ENCODE results near the gene RPRD1A.
"Not testable (repeated sequence)": the region's sequence is repeated elsewhere in the genome, so short reads cannot be mapped to it uniquely, and the experiment has no call there.

RPRD1A gene

DNA sequence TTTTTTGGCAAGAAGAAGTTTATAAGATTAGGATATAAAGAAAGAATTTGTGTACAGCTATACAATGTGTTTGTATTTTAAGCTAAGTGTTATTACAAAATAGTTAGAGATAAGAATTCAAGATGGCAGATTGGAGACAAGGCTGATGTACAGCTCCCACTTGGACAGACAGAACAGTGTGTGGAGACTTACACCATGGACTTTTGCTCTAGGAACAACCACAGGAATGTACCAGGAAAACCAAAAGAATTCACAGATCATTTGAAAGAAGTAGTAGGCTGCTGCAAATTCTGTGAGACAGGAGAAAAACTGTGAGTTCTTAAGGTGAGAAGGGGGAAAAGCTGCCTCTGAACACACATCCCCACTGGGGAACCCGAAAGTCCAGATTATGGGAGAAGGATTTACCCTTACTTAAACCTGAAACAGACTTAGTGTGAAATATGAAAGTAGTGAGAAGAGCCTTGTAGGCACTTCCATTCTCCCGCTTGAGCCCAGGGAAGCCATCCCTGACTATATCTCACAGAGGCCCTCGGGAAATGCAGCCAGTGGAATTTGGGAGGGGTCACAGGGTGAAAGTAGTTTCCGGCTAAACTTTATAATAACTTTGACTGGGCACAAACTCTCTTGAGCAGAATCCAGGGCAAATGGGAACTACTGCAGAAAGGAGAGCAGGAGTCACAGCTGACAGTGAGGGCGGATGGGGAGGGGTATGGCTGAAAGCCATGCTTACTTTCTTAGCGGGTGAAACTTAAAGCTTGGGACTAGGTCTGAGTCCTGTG lies 11.6 kb upstream of the RPRD1A start:
- DNase-seq (ENCODE audit: low read depth), result no peak

DNA sequence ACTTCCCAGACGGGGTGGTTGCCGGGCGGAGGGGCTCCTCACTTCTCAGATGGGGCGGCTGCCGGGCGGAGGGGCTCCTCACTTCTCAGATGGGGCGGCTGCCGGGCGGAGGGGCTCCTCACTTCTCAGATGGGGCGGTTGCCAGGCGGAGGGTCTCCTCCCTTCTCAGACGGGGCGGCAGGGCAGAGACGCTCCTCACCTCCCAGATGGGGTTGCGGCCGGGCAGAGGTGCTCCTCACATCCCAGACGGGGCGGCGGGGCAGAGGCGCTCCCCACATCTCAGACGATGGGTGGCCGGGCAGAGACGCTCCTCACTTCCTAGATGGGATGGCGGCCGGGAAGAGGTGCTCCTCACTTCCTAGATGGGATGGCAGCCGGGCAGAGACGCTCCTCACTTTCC lies 10.4 kb upstream of the RPRD1A start:
- DNase-seq (ENCODE audit: low read depth), result not testable (repeated sequence)

DNA sequence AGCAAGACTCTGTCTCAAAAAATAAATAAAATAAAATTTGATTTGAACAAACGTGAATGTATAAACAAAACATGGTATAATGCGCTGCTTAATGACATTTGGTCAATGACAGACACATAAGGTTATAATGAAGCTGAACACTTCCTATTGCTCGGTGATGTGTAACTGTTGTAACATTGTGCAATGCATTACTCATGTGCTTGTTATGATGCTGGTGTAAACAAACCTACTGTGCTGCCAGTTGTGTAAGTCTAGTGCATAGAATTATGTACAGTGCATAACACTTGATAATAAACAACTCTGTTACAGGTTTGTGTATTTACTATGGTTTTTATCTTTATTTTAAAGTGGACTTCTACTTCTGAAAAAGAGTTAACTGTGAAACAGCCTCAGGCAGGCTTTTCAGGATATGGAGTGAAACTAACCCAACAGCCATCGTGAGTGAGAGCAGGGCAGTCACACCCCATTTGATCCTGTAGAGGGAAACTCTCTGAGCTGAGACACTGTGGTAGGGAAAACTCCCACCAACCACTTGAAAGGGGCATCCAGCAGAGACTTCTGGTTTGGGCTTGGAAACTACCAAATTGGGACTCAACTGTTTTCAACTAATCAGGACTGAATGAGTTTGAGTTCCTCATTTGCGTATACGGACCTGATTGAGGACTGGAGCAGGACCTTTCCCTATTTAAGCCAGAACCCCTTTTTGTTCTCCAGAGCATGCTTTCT lies 8.7 kb upstream of the RPRD1A start:
- DNase-seq (ENCODE audit: low read depth), result no peak

DNA sequence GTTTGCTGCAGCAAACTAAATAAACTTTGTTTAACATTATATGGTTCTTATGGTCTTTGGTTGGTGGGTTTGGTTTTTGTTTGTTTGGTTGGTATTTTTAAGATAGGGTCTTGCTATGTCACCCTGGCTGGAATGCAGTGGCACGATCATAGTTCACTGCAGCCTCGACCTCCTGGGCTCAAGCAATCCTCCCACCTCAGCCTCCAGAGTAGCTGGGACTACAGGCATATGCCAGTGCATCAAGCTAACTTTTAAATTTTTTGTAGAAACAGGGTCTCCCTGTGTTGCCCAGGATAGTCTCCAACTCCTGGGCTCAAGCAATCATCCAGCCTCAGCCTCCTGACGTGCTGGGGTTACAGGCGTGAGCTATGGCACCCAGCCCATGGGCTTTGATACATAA lies 7.1 kb upstream of the RPRD1A start:
- no peak for DNase-seq (ENCODE audit: low read depth)

DNA sequence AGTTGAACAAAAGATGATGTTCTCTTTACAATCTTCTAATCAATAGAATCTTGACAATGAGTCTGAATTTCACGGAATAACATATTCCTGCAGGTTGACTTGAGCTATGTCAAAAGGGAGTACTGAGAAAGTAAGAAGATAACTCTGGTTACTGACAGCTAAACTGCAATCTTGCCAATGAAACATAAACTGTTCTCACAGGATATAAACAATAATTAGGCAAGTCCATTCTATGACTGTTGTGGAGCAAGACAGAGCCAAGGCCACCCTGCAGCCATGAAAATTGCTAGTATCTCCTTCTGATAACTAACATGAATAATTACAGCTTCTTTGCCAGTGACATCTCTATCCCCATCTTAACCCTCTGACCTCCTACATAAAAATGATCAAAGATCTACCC lies 6.3 kb upstream of the RPRD1A start:
- DNase-seq (ENCODE audit: low read depth), result no peak

DNA sequence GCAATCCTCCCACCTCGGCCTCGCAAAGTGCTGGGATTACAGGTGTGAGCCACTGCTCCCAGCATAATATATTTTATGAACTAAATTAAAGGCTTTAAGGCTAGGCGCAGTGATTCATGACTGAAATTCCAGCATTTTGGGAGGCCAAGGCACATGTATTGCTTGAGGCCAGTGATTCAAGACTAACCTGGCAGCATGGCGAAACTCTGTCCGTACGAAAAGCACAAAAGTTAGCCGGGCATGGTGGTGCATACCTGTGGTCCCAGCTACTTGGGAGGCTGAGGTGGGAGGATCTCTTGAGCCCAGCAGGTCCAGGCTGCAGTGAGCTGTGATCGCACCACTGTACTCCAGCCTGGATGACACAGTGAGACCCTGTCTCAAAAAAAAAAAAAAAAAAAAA lies 5.0 kb upstream of the RPRD1A start:
- DNase-seq (ENCODE audit: low read depth), result not testable (repeated sequence)

DNA sequence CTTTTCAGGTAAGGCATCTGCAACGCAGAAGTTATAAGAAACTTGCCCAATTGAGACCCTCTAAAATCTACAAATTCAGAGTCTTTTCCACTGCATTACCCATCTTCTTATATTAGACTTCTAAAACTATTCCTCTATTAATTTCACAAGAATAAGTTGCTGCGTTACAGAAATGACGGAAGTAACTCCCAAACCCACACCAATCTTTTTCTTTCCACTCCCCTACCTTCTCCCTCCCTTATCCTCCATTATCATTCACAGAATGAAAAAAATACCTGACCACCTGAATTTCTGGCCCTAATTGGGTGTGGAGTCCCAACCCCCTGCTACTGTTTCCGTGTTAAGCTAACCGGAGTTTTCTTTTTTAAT lies 689 bp downstream of the RPRD1A start:
- DNase-seq (ENCODE audit: low read depth), result no peak

DNA sequence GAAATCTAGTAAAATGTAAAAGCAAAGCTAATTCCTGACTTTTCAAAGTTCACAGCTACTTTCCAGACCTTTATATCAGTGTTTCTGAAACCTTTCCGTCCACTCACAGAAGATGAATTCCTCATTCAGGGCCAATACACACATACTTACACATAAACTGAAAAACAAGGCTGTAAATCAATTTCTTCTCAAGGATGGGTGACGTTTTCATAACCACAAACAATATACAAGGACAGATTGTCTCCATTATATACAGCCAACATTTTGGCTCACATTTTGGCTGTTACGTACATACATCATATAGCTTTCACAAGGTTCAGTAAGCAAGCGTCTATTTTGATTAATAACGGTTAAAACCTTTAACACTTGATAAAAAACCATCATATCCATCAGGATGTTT lies 1.4 kb downstream of the RPRD1A start:
- no peak for DNase-seq (ENCODE audit: low read depth)

DNA sequence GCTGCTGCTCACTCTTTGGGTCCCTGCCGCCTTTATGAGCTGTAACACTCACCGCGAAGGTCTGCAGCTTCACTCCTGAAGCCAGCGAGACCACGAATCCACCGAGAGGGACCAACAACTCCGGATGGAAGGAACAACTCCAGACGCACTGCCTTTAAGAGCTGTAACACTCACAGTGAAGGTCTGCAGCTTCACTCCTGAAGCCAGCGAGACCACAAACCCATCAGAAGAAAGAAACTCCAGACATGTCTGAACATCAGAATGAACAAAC lies 2.6 kb downstream of the RPRD1A start:
- not testable (repeated sequence) for DNase-seq (ENCODE audit: low read depth)

DNA sequence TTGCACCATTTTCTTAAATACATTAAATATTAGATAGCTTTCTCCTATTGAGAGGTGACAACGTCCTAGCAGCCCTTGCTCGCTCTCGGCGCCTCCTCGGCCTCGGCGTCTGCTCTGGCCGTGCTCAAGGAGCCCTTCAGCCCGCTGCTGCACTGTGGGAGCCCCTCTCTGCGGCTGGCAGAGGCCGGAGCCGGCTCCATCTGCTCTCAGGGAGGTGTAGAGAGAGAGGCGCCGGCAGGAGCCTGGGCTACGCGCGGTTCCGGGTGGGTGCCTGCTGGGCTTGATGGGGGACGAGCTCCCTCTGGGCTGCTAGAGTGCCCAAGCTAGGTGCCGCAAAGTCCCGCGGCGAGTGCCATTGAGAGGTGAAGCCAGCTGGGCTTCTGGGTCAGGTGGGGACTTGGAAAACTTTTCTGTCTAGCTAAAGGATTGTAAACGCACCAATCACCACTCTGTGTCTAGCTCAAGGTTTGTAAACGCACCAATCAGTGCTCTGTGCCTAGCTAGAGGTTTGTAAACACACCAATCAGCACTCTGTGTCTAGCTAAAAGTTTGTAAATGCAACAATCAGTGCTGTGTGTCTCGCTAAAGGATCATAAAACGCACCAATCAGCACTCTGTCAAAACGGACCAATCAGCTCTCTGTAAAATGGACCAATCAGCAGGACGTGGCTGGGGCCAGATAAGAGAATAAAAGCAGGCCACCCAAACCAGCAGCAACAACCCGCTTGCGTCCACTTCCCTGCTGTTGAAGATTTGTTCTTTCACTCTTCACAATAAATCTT lies 3.1 kb downstream of the RPRD1A start:
- DNase-seq (ENCODE audit: low read depth), result no peak

DNA sequence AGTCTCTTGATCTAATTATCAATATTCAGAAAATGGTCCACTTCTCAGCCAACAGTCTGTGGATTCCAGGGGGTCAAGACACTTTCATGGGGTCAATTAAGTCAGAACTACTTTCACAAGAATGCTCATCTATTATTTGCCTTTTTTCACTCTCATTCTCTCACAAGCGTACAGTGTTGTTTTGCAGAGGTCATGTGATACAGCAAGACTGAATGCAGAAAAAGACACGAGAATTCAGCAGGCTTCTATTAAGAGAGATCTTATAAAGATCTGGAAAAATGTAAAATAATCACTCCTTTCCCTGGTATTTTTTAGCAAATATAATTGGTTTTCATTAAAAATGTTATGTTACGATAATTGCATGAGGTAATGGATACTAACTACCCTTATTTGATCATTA lies 8.7 kb downstream of the RPRD1A start:
- DNase-seq (ENCODE audit: low read depth), result no peak

DNA sequence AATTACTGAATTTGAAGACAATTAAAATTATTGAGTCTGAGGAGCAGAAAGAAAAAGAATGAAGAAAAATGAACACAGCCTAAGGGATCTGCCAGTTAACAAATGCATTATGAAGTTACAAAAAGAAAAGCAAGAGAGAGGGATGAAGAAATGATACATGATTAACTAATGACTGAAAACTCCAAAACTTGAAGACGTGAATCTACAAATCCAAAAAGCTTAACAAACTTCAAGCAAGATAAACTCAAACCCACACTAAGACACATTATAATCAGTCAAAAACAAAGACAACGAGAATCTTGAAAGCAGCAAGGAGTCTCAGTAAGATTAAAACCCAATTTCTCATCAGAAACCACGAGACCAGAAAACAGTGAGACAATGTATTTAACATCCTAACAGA lies 15.6 kb downstream of the RPRD1A start:
- DNase-seq (ENCODE audit: low read depth), result no peak

DNA sequence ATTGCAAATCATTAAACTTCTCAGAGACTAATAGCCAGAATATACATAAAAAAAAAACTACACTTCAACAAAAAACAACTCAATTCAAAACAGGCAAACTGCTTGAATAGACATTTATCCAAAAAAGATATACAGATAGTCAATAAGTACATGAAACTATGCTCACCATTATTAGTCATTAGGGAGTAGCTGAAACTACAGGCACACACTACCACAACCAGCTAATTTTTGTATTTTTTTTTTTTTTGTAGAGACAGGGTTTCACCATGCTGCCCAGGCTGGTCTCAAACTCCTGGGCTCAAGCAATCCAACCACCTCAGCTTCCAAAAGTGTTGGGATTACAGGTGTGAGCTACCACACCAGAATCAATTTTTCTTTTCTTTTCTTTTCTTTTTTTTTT lies 16.9 kb downstream of the RPRD1A start:
- DNase-seq (ENCODE audit: low read depth), result no peak

DNA sequence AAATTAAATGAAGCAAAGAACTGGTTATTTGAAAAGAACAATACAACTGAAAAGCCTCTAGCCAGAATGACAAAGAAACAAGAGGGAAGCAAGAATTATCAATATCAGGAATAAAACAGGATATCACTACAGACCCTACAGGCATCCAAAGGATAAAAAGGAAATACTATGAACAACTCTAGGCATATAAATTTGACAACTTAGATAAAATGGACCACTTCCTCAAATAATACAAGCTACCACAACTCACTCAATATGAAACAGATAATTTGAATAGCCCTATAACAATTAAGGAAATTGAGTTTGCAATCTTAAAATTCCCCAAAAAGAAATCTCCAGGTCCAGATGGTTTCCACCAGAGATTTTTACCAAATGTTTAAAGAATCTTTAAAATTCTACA lies 19.8 kb downstream of the RPRD1A start:
- no peak for DNase-seq (ENCODE audit: low read depth)

DNA sequence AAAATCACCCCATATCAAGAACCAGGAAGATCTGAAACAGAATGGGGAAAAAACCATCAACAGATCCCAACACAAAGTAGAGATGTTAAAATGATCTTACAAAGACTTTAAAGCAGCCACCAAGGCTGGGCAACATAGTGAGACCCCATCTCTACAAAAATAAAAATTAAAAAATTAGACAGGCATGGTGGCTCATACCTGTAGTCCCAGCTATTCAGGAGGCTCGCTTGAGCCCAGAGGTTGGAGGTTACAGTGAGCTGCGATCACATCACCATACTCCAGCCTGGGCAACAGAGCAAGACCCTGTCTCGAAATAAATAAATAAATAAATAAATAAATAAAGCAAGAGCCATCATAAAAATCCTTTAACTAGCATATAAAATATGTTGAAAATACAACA lies 20.5 kb downstream of the RPRD1A start:
- DNase-seq (ENCODE audit: low read depth), result no peak

DNA sequence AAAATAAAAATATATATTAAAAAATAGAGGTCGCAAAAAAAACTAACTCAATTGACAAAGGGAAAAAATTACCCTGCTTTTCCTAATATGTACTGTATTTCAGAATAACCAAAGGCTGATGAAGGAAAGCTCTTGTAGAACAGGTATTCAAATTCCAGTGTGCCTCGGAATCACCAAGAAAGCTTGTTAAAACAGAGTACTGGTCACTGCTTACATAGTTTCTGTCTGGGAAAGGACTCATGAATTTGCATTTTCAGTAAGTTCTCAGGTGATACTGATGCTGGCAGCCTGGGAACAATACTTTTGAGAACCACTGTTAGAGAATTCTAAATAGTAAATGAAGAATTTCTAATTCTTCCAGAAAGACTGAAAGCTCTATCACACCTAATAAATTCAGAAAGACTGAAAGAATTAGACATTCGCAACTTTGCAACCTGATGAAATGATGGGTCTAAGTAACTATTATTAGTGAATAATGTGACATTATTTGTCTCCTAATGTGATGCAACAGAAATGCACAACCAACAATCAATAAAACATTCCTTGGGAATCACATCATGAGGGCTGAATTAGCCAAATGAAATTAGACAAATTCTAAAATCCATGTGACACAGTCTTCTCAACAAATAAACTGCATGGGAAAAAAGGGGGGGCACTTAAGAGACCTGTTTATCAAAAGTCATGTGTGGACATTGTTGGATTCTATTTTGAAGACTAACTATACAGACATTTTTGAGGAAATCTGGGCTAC lies 21.9 kb downstream of the RPRD1A start:
- DNase-seq (ENCODE audit: low read depth), result no peak

DNA sequence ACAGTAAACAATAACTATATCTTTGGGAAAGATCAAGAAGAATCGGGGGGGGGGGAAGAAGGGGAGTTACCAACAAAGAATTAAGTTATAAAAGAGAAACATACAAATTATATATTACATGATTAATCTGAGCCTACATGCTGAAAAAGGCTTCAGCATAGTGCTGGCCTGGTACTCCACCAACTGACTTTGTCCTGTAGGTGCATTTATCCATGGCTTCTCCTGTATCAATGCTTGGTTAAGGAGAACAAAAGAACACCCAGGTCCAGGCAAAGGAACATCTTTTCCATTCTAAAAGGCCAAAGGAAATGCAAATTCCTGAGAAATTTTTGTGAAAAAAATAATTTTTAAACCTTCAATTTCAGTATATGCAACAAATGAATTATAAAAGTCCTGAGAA lies 24.2 kb downstream of the RPRD1A start:
- DNase-seq (ENCODE audit: low read depth), result no peak

DNA sequence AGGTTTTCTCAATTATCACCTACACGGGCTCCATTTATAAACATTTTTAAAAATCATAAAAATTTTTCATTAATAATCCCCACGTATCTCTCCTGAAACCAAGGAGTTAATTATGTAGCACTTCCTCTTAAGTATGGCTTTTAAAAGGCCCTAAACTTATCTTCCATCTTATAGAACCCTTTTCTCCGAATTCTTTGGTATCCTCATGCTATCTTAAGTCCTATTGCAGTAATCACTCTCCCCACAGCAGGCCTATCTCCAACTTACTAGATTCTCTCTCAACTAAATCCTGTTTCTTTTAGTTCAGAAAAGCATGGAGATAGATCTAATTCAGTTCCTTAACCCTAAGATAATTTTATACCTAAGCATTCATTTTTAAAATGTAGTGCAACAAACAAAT lies 26.2 kb downstream of the RPRD1A start:
- no peak for DNase-seq (ENCODE audit: low read depth)

DNA sequence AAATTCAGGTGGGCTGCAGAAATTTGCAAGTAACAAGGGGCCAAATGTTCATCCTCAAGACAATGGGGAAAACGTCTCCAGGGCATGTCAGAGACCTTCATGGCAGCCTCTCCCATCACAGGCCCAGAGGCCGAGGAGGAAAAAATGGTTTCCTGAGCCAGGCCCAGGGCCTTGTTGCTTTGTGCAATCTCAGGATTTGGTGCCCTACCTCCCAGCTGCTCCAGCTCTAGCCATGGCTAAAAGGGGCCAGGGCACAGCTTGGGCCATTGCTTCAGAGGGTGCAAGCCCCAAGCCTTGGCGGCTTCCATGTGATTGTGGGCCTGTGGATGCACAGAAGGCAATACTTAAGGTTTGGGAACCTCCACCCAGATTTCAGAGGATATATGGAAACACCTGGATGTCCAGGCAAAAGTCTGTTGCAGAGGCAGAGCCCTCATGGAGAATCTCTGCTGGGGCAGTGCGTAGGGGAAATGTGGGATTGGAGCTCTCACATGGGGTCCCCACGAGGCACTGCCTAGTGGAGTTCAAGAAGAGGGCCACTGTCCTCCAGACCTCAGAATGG lies 29.2 kb downstream of the RPRD1A start:
- no peak for DNase-seq (ENCODE audit: low read depth)

DNA sequence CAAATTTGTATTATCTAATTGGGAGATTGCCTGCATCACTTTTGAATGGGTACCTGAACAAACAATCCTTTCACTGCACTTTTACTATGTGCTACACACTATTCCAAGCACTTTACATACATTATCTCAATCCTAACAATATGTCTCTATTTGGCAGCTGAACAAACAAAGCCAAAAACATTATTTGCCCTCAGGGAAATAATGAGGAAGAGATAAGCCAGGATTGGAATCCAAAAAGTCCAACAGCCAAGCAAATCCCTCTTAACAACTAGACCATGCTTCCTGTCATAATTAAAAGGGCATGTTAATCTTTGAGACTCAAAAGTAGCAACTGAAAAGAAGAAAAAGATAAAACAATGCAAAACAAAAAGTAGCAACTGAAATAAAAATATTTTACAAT lies 32.1 kb downstream of the RPRD1A start:
- no peak for DNase-seq (ENCODE audit: low read depth)

DNA sequence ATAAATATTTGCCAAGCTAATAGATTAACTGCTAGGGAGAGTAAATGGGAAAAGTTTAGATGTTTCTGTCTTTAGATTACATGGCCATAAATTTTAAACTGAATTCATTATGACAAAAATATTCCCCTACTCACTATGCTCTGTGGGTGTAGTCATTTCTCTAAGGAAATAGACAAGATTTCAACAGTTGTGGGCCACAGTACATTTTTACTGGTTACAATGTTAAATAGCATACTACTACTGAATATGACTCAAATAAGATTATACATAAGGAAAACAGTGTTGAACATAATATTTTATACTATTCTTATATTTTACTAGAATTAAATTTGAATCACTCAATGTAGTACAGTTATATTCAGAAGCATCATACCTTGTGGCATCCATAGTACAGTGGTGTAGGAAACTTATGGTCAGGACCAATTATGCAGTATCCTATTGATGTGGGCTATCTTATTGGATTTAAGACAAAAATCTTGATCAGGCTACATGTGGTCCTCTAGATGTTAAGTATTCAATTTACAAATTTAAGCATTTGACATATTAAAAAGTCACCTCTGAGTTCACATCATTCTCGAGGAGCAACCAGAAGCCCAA lies 33.0 kb downstream of the RPRD1A start:
- no peak for DNase-seq (ENCODE audit: low read depth)

DNA sequence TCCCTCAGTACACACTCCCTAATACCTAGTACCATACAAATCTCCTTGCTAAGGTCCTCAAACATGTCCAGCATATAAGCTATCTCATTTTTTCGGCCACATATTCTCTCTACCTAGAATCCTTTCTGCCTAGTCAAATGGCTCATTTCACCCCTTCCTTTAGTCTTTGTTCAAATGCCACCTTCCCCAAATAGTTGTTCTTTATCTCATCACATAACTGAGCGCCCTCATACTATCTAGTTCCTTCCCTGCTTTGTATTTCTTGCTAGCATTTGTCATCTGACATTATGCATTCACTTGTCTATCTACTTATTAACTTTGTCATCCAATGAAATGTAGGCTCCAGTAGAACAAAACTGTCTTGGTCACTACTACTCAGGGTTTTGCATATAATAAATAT lies 35.5 kb downstream of the RPRD1A start:
- DNase-seq (ENCODE audit: low read depth), result no peak

Measured in CMK (cell line).